ENCODE results near the gene ALKBH2.

- TF ChIP-seq CTCF (IDR thresholded peaks at IDR 0.05; ENCODE audit: low read depth, low read length, poor library complexity, severe bottlenecking) (no peak), EZH2phosphoT487 (IDR thresholded peaks at IDR 0.05; ENCODE audit: borderline replicate concordance, low read length) (no peak)
Observed at GRCh38 chr12:109120557-109120956, 27.3 kb upstream of the ALKBH2 start.
